OCI-LY3 (cell line): Measurements from ENCODE around the gene DPP3.

ENCODE experiments used
- CTCF ChIP-seq: fragments of 200-600, 300-600 bp; sonication (generic); IDR thresholded peaks from 2 replicates; pipeline ENCODE4 v1.5.1; 2014; ENCODE audit warnings: antibody characterized with exemption, low read length, low read depth
- EZH2phosphoT487 ChIP-seq: fragments of 200-600 bp; shearing (Covaris generic); IDR thresholded peaks from 2 replicates; pipeline ENCODE4 v1.6.1; 2018; ENCODE audit warnings: antibody characterized with exemption, mixed run types, low read depth

GRCh38 chr11:66524304-66525040, 44.2 kb downstream of the DPP3 start:
- TF ChIP-seq CTCF (no peak), EZH2phosphoT487 (no peak)
